ENCODE measurements around the gene PLA2G4A. TPM values are rescaled to one million over a fixed set of nuclear protein-coding genes. Genes with fewer than 3 reads are reported as not detected.

The PLA2G4A gene
- total RNA-seq, 1 experiment from 2014 or later = 0.39 TPM

DNA sequence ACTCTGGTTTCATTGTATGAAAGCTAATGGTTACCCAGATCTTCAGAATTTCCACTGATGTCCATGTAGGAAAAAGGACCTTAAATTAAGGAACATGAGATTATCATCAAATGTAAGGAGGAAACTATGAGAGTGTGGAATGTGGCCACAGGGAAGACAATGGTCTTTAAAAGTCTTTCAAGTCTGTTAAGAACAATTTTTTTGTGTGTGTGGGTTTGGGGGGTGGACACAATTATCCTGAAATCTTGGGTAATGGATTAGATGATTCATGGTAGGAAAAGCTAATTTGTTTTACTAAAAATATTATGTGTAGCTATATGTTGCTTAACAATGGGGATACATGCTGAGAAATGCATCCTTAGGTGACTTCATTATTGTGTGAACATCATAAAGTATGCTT, 72.9 kb downstream of the PLA2G4A start:
- no peak overlapping the region for H2BK5ac ChIP-seq (ENCODE audit: insufficient read length, low read length)
- H2BK20ac ChIP-seq (ENCODE audit: low read depth, low read length, poor library complexity, severe bottlenecking) = no peak overlapping the region
- H3K79me1 ChIP-seq (ENCODE audit: insufficient read depth, low read depth, low read length, poor library complexity, severe bottlenecking) = no peaks in the 10 kb centered on the region
- H4K8ac ChIP-seq (replicated peaks; ENCODE audit: insufficient read length, low read depth, low read length) = no peak overlapping the region
- no peaks in the 10 kb centered on the region for H3K23me2 ChIP-seq (ENCODE audit: insufficient read length, low read depth, low read length, poor library complexity, severe bottlenecking)
- TF ChIP-seq, protein P1, sequence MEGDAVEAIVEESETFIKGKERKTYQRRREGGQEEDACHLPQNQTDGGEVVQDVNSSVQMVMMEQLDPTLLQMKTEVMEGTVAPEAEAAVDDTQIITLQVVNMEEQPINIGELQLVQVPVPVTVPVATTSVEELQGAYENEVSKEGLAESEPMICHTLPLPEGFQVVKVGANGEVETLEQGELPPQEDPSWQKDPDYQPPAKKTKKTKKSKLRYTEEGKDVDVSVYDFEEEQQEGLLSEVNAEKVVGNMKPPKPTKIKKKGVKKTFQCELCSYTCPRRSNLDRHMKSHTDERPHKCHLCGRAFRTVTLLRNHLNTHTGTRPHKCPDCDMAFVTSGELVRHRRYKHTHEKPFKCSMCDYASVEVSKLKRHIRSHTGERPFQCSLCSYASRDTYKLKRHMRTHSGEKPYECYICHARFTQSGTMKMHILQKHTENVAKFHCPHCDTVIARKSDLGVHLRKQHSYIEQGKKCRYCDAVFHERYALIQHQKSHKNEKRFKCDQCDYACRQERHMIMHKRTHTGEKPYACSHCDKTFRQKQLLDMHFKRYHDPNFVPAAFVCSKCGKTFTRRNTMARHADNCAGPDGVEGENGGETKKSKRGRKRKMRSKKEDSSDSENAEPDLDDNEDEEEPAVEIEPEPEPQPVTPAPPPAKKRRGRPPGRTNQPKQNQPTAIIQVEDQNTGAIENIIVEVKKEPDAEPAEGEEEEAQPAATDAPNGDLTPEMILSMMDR (conservative IDR thresholded peaks at IDR 0.05) = no peak
- H3K18ac ChIP-seq (ENCODE audit: insufficient read length, low read depth, low read length) = no peak overlapping the region
- H3T11ph ChIP-seq (ENCODE audit: low read length) = no peak overlapping the region
- no peak overlapping the region for H3K4me2 ChIP-seq (ENCODE audit: insufficient read depth, insufficient read length, low read length)
- H3K14ac ChIP-seq (ENCODE audit: insufficient read depth, low read length) = no peak overlapping the region
- H3K27me3 Mint-ChIP-seq (ENCODE audit: low read depth) = no peaks in the 10 kb centered on the region
- H3K27me3 ChIP-seq (ENCODE audit: insufficient read depth, low read length) = no peaks in the 10 kb centered on the region
- H3K9ac ChIP-seq (ENCODE audit: extremely low read depth, insufficient read length, low read length) = no peak overlapping the region
- H3K9me3 Mint-ChIP-seq = peaks cover 0 to 4% of the 10 kb centered on the region in 2 experiments; a peak in 4 of 5 replicates
- no peaks in the 10 kb centered on the region for H3K9me3 ChIP-seq (ENCODE audit: control insufficient read depth, low read depth, low read length)
- H3K36me3 Mint-ChIP-seq (ENCODE audit: insufficient read depth in 1 of 3, low read depth in 3 of 3) = no peaks in the 10 kb centered on the region; a peak in 2 of 7 replicates
- no peak overlapping the region for H3K4ac ChIP-seq (ENCODE audit: low read depth, low read length)
- no peak overlapping the region for H4K5ac ChIP-seq (ENCODE audit: insufficient read length, low read depth, low read length)
- H2BK120ac ChIP-seq (ENCODE audit: low read depth, low read length, poor library complexity, severe bottlenecking) = no peak overlapping the region
- no peaks in the 10 kb centered on the region for H3K4me1 ChIP-seq (ENCODE audit: insufficient read depth, low read length)
- H3K56ac ChIP-seq (ENCODE audit: insufficient read length, low read depth, low read length) = no peak overlapping the region
- no peak overlapping the region for H3K27ac ChIP-seq (ENCODE audit: insufficient read length, low read depth, low read length)
- no peaks in the 10 kb centered on the region for H4K20me1 ChIP-seq (ENCODE audit: control insufficient read depth, insufficient read depth, insufficient read length)
- H2BK15ac ChIP-seq (ENCODE audit: low read depth, low read length) = no peak overlapping the region
- no peak for DNase-seq
- peaks cover 0 to 8% of the 10 kb centered on the region in 2 experiments; a peak in 2 of 4 replicates for H3K4me1 Mint-ChIP-seq
- no peak overlapping the region for H3K27ac Mint-ChIP-seq
- no peak overlapping the region for H3K23ac ChIP-seq (ENCODE audit: insufficient read length, low read depth, low read length)
- H3K4me3 Mint-ChIP-seq = no peak overlapping the region
- H4K91ac ChIP-seq (ENCODE audit: insufficient read length, low read depth, low read length) = no peak overlapping the region
- no peak overlapping the region for H2AK5ac ChIP-seq (ENCODE audit: insufficient read length, low read length)
- no peak overlapping the region for H2AFZ ChIP-seq (ENCODE audit: low read length)
- no peaks in the 10 kb centered on the region for H3K79me2 ChIP-seq (ENCODE audit: insufficient read depth, low read length)
- H2BK12ac ChIP-seq (ENCODE audit: insufficient read length, low read depth, low read length) = no peak overlapping the region
